ENCODE results near the gene TIMP2.

Gene TIMP2

DNA sequence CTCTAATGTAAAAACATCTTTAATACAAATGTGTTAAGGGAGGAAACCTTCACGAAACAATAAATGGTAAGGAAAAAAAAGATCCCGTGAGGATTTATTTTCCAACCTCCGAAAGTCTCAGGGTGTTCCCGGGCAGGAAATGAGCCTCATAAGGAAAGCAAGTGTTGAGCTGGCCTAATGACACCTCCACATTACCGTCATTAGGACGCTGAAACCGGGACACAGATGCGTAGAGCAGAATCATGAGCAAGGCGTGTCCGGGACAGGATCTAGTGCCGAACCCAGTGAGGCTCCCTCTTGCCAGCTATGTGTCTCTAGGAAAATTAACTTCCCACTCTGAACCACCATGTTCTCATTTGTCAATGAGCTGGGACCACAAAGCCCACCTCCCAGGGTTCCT, 120.4 kb downstream of the TIMP2 start:
- DNase-seq: no peak

DNA sequence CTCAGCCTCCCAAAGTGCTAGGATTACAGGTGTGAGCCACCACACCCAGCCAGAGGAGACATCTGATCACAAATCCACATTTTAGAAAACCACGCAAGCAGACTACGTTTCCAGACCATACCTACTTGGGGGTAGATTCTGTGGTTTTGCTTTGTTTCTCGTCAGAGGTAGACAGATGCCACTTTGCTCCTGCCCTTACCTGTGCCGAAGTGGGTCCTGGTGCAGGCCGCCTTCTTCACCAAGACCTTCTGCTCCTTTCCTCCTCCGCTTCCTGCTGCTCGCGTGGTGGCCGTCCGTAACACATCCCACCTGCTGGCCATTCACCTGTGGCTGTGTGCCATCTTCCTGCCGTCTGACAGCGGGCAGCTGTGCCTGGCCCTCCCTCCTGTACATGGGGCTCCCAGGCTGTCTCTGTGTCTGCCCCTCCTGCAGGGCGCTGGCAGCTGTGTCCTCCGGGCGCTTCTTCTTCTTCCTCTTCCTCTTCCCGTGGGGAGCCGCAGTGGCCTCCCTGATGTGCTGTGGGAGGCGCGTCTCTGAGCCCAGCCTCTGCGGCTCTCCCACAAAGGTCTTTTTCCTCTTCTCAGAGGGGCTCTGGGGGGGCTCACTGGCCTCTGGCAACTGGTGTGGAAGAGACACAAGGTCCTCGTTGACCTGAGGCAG, 121.9 kb downstream of the TIMP2 start:
- no peak for DNase-seq

Measured in EL (cell line).